Type B pancreatic cell (in vitro differentiated cells): Measurements from ENCODE around the gene CAMKMT. TPM values are rescaled to one million over a fixed set of nuclear protein-coding genes. Genes with fewer than 3 reads are reported as not detected.

Experiments
- DNase-seq: peaks from one replicate; pipeline ENCODE4 v3.0.0; 2021; ENCODE audit warnings: mixed read lengths; ENCODE audit not compliant: unreplicated experiment; ENCODE audit errors: extremely low spot score
- H3K27ac Mint-ChIP-seq: 2 replicates; pipeline ENCODE4 v1.8.0; 2021; ENCODE audit warnings: mild to moderate bottlenecking, mixed read lengths
- H3K27me3 Mint-ChIP-seq: 2 replicates; pipeline ENCODE4 v1.8.0; 2021; ENCODE audit warnings: mixed read lengths
- H3K36me3 Mint-ChIP-seq: 2 replicates; pipeline ENCODE4 v1.8.0; 2021; ENCODE audit warnings: mixed read lengths
- H3K4me1 Mint-ChIP-seq: one replicate; pipeline ENCODE4 v1.8.0; 2021; ENCODE audit warnings: mixed read lengths; ENCODE audit not compliant: unreplicated experiment
- H3K4me3 Mint-ChIP-seq: 2 replicates; pipeline ENCODE4 v1.8.0; 2021; ENCODE audit warnings: mild to moderate bottlenecking, mixed read lengths
- H3K9me3 Mint-ChIP-seq: 2 replicates; pipeline ENCODE4 v1.8.0; 2021; ENCODE audit warnings: mixed read lengths
- total RNA-seq: library from RNA; stranded (reverse); gene quantifications from 2 replicates; pipeline ENCODE4 v1.2.1, GENCODE V29; 2021; ENCODE audit warnings: low replicate concordance
- TF ChIP-seq, protein P1 (sequence below): fragments of 200-600 bp; sonication (generic); conservative IDR thresholded peaks from 2 replicates; pipeline ENCODE4 v1.5.0; 2021; ENCODE audit warnings: antibody characterized with exemption, mild to moderate bottlenecking

Gene CAMKMT
- total RNA-seq, 1 donor from 2014 or later = 7.7 TPM

DNA sequence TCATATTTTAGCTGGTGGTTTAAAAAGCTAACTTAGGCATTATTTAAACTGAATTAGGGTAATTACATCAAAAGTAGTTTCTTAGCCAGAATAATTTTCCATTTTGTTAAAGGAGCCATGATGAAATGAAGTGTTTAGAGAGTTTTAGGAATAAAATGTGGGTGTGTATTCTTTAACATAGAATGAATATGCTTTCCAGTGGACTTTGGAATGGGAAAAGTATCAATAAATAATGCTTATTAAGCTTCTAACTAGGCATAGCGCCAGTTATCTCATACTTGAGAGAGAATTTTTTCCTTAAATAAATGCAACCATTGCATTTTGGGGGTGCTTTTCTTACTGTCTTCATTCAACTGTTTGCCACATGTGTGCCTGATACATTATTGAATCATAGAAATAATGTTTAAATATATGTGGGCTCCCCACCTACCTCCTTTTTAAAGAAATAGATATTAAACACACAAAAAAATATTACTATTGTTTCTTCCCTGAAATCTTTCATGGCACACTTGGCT, 90.4 kb downstream of the CAMKMT start:
- TF ChIP-seq, protein P1, sequence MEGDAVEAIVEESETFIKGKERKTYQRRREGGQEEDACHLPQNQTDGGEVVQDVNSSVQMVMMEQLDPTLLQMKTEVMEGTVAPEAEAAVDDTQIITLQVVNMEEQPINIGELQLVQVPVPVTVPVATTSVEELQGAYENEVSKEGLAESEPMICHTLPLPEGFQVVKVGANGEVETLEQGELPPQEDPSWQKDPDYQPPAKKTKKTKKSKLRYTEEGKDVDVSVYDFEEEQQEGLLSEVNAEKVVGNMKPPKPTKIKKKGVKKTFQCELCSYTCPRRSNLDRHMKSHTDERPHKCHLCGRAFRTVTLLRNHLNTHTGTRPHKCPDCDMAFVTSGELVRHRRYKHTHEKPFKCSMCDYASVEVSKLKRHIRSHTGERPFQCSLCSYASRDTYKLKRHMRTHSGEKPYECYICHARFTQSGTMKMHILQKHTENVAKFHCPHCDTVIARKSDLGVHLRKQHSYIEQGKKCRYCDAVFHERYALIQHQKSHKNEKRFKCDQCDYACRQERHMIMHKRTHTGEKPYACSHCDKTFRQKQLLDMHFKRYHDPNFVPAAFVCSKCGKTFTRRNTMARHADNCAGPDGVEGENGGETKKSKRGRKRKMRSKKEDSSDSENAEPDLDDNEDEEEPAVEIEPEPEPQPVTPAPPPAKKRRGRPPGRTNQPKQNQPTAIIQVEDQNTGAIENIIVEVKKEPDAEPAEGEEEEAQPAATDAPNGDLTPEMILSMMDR = no peak
- H3K4me3 Mint-ChIP-seq = no peak overlapping the region
- H3K27ac Mint-ChIP-seq = no peak overlapping the region
- H3K27me3 Mint-ChIP-seq = no peaks in the 10 kb centered on the region
- H3K4me1 Mint-ChIP-seq = no peaks in the 10 kb centered on the region
- H3K9me3 Mint-ChIP-seq = no peaks in the 10 kb centered on the region
- H3K36me3 Mint-ChIP-seq = no peaks in the 10 kb centered on the region
- no peak for DNase-seq

DNA sequence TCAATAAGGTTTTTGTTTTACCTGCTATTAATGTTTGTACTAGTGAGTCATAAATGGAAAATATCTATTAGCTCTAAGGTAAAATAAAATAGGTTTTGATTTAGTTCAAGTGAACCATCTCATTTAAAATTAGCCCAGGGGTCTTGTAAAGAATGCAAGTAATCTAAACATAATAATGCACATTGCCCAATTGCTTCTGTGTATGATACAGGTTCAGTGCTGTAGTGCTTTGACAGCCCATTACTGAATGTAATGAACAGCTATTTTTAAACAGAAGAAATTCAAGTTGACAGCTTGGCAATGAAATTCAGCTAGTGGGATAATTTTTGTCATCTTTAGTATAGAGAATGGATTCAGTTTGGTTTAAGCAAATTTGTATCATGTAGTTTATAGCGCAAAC, 91.5 kb downstream of the CAMKMT start:
- H3K27me3 Mint-ChIP-seq = no peaks in the 10 kb centered on the region
- no peaks in the 10 kb centered on the region for H3K4me1 Mint-ChIP-seq
- no peaks in the 10 kb centered on the region for H3K9me3 Mint-ChIP-seq
- H3K27ac Mint-ChIP-seq = no peak overlapping the region
- H3K4me3 Mint-ChIP-seq = no peak overlapping the region
- DNase-seq = no peak
- H3K36me3 Mint-ChIP-seq = no peaks in the 10 kb centered on the region
- TF ChIP-seq, protein P1 = no peak

DNA sequence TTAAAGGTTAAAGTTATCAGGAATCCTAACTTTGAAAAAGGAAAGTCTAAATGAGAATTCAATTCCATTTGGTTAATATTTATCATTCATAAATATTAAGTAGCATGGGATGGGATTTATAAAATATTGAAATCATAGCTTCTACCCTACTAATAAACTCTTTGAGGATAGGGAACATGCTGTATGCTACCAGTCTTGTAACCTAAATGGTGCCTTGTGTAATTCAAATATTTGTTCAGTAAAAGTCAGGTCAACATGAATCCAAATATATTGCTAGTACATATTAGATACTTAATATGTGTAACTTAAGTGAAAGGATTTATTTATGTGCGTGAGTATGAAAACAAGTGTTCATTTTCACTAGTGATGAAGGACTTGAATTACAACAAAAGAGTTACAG, 94.1 kb downstream of the CAMKMT start:
- Mint-ChIP-seq H3K4me3 (no peak overlapping the region), H3K36me3 (no peaks in the 10 kb centered on the region), H3K27ac (no peak overlapping the region), H3K27me3 (no peaks in the 10 kb centered on the region), H3K9me3 (no peaks in the 10 kb centered on the region), H3K4me1 (no peaks in the 10 kb centered on the region)
- no peak for DNase-seq
- TF ChIP-seq, protein P1 = no peak

DNA sequence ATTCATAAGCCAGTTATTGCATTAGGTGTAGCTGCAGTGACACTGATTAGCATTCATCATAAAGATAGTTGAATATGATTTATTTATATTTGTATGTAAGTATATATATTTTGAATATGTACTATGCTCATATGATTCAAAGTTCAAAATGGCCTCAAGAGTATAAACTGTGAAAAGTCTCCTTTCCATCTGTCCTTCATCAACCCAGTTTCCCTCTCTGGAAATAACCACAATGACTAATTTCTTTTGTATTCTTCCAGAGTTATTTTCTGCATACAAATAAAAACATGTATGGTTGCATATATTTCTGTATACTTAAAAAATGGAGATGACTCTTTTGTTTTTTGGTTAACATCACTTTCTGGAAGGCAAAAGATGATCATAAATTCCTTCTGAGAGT, 95.2 kb downstream of the CAMKMT start:
- no peak for DNase-seq
- Mint-ChIP-seq H3K27me3 (no peaks in the 10 kb centered on the region), H3K9me3 (no peaks in the 10 kb centered on the region), H3K4me1 (no peaks in the 10 kb centered on the region), H3K27ac (no peak overlapping the region), H3K36me3 (no peaks in the 10 kb centered on the region), H3K4me3 (no peak overlapping the region)
- TF ChIP-seq, protein P1 = no peak

DNA sequence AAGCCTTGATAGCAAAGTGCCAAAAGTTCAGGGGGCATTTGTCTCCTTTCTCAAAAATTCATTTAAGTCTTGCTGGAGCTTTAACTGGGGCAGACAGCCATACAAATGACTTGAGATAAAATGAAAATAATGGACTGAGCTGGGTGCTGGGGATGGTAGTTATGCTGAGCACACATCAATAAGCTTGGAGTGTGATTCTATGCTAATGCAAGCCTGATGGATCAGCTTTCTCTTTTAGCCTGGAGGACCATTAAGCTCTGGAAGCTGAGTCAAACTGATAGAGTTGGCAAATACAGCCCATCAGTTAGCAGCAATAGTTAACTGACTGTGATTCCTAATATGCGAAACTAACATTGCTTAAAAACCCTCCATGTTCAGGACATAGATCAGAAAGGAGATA, 98.0 kb downstream of the CAMKMT start:
- no peak for DNase-seq
- Mint-ChIP-seq H3K4me1 (no peaks in the 10 kb centered on the region), H3K36me3 (no peaks in the 10 kb centered on the region), H3K9me3 (peaks cover 16% of the 10 kb centered on the region), H3K4me3 (no peak overlapping the region), H3K27ac (no peak overlapping the region), H3K27me3 (no peaks in the 10 kb centered on the region)
- TF ChIP-seq, protein P1 = no peak
